GM19463 (cell line): Measurements from ENCODE around the gene TPO.
"Not testable (repeated sequence)": the region's sequence is repeated elsewhere in the genome, so short reads cannot be mapped to it uniquely, and the experiment has no call there.

ENCODE experiments used
- ATAC-seq: cut with Tn5 transposase; IDR thresholded peaks from one replicate; pipeline ENCODE4 v1.9.1; 2021; ENCODE audit warnings: mild to moderate bottlenecking, moderate library complexity; ENCODE audit not compliant: unreplicated experiment

The TPO gene

DNA sequence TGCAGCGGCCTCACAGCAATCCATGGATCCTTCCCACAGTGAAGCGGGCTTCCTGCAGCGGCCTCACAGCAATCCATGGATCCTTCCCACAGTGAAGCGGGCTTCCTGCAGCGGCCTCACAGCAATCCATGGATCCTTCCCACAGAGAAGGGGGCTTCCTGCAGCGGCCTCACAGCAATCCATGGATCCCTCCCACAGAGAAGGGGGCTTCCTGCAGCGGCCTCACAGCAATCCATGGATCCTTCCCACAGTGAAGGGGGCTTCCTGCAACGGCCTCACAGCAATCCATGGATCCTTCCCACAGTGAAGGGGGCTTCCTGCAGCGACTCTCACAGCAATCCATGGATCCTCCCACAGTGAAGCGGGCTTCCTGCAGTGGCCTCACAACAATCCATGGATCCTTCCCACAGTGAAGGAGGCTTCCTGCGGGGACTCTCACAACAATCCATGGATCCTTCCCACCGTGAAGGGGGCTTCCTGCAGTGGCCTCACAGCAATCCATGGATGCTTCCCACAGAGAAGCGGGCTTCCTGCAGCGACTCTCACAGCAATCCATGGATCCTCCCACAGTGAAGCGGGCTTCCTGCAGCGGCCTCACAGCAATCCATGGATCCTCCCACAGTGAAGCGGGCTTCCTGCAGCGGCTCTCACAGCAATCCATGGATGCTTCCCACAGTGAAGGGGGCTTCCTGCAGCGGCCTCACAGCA lies 168.1 kb downstream of the TPO start:
- not testable (repeated sequence) for ATAC-seq

DNA sequence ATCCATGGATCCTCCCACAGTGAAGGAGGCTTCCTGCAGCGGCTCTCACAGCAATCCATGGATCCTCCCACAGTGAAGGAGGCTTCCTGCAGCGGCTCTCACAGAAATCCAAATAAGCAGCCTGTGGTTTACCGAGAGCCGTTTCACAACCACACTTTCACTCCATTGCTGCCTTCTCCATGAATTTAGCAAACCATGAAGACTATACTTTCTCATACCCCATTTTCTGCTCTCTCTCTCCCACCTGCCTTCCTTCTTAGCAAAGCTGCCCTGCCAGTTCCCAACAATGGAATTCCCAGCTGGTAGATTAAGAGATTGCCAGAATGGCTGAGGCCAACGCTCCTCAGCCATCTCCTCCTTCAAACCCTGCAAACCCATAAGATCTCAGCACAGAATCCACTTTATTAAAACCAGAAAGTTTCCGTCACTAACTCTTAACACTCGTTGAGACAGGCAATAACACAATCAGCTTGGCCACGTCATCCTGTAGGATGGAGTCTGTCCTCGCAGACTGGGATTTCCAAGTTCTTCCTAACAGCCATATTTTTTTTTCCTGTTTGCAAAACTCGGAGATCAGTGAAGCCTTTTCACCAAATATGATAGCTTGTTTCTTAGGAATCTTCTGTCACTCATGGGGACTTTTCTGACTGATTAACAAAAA lies 168.8 kb downstream of the TPO start:
- ATAC-seq: no peak

DNA sequence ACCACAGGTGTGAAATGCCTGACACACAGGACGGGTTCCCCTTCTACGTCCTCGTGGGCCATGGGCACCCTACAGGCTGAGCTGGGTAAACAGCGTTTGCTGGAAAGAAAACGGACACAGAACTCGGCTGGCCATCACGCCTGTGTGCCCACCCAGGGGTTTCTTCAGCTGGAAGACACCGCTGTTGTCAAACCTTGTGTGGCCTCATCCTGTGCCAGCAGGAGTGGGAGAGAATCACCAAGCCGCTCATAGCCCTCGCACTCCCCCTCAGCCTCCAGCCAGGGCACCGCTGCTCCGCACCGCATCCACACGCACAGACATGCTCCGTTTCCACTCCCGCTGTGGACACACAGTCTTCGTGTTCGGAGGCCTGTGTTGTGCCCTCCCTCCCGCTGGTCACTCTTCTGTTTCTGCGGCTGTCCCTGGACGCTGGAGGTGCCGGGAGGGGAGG lies 169.7 kb downstream of the TPO start:
- no peak for ATAC-seq

DNA sequence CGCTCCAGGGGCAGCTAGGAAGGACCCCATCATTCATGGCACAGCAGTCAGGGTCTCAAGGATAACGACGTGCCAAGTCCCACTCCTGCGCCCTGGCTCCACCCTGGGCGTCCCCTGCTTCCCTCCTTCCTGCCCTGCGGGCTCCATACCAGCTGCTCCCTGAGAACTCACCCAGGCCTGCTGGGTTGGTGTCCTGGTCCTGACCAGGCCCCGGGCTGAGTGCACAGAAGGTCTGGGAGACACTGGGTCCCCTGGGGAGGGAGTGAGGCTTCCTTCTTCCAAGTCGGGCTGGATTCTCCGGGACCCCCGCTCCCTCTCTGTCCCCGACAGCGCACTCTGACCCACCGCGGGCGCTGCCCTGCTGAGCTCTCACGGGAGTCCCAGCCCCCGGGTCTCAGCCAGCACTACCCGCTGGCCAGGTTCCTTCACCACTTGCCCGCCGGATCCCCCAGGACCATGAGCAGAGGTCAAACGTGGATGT lies 170.8 kb downstream of the TPO start:
- no peak for ATAC-seq

DNA sequence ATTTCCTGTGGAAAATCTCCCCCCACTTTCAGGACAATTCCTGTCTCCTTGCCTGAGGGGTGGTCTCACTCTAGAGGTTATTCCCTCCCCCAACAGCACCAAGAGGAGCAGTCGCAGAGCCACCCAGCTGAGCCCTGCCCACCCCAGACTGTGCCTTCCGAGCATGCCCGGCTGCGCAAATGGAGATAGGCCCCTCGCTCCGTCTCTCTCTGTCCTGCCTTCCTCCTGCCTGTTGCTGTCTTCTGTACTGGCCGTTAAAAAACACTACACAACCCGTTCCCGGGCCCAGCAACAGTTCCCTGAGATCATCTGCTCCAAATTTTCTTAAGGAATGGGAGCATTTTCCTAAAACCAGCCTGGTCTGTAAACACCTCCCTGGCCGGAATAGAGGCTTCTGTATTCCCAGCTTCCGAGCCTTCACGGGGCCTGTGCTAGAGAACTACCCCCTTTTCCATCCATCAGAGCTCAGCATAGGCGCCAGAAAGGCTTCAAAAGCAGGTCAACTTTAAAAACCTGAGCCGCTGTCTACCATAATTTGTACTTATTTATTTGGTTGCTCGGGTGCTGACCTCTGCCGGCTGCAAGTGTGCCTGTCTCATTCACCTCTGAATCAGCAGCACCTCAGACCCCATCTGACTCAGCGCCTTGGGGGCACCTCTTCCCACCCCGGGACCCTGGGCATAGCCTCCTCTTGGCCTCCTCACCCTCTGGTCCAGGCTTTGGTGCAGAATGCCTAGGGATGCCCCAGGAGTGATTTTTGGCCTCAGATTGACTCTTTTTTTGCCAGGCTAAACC lies 171.6 kb downstream of the TPO start:
- ATAC-seq: no peak

DNA sequence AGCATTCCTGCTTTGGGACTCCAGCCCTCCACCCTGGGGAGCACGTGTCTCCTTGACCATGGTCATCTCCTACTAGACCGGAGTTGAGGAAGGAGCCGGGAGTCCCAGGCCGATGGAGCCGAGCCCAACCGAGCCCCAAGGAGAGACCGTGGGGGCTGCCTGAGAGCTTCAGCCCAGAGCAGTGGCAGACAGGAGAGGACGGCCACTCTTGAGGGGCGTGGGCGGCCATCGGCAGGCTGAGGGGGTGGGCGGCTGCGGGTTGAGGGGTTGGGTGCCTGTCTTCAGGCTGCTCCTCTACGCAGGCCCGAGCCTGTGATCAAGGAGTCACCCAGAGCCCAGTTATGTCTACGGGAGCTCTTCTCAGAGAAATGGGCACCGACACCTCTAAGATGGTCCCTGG lies 172.4 kb downstream of the TPO start:
- ATAC-seq: no peak

DNA sequence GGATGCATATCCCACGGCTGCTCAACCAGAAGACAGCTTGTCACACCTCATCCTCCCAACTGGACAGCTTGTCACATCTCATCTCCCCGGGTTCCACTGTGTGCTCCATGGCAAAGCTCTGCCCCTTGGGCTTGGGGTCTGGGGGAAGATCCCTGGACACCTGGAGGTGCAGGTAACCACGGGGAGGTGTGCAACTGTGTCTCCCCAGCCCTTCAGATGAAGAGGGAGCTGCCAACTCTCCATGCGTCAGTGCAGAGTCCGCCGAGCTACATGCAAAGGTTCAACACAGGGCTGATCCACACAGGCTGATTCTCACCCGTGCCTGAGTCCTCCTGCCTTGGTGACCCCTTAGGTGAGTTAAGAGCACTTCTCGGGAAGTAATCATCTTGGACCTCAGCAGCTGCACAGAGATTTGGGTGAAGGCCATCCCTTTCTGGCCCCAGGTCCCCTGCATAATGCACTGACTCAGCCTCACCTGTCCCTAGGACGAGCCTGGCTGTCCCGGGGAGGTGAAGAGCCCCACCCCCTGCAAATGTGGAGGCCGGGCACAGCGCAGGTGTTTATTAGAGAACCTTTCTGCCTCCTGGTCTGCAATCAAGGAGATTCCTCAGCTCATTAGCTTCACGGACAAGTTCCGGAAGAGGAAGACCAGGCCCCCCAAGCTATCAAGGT lies 173.1 kb downstream of the TPO start:
- no peak for ATAC-seq

DNA sequence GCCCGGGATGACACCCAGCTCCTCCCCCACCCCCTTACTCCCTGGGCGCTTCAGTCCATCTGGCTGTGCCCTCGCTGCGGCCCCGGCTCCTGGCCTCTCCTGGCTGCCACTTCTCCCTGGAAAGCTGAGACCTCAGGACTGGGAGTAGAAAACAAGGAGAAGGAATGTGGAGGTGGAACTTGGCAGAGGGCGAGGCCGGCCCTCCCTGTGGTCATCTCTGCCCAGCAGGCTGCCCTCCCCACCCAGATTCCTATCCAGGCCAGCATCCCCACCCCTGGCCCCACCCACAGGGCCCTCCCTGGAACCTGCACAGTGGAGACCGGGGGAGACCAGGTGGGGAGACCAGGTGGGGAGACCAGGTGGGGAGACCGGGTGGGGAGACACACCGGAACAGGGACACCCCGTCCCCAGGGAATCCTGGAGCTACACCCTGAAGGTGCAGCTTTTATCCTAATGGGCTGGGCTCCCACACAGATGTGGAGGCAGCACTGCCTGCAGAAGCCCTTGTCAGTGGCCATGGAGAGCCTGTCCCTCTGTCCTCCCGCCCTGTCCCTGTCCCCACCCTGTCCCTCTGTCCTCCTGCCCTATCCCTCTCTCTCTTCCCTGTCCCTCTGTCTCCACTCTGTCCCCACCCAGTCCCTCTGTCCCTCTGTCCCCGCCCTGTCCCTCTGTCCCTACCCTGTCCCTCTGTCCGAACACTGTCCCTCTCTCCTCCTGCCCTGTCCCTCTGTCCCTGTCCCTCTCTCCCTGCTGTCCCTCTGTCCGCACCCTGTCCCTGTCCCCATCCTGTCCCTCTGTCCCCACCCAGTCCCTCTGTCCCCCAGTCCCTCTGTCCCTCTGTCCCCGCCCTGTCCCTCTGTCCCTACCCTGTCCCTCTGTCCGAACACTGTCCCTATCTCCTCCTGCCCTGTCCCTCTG lies 173.9 kb downstream of the TPO start:
- ATAC-seq: no peak

DNA sequence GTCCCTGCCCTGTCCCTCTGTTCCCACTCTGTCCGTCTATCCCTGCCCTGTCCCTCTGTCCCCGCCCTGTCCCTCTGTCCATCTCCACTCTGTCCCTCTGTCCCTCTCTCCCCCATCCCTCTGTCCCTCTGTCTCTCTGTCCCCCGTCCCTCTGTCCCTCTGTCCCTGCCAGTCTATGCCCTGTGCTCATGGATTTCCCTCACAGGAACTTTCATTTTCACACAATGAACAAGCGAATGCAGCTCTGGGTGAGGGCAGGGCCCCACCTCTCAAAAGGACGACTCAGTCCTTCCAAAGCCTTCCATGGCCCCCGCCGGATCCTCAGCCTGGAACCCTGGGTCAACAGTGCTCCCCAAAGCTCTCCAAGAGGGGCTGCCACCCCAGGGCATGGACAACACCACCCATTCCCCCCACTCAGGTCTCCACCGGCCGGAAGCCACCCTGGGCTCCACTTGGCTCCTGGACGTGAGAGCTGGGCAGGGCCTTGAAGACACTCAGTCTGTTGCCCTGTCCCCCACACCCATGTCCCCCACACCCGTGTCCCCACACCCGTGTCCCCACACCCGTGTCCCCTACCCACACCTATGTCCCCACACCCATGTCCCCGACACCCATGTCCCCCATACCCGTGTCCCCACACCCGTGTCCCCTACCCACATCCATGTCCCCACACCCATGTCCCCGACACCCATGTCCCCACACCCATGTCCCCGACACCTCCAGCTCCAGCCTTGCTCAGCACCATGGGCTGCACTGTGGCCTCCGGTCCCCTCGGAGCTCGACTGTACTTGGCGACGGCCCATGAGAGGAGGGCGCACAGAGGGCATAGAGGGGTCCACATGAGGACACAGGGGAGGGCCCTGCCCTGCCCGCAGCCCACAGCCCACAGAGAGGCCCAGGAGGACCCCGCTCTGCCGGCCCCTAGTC lies 175.1 kb downstream of the TPO start:
- ATAC-seq: no peak

DNA sequence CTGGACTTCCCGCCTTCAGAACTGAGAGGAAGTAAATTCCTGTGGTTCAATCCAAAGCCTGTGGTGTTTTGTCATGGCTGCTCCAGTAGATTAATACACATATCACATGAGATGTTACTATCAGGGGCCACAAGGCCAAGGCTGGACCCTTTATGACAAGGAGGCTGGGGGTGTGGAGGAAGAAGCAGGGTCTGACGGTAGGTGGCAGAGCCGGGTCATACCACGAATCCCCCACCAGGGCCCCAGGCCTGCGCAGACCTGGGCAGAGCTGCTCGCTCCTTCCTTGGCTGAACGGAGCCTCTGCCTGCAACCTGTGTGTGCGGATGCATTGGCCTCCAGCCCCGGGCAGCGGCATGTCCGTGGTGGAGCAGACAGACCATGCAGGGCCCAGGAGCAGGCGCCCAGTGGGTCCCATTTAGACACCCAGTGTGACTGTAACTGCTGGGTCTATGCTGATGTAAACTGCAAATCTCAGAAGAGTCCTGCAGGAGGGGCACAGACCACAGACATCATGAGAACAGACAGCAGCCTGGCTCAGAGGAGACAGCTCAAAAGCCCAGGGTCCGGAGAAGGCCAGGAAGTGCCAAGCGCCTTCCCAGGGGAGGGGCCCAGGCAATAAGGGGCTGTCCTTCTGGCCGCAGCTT lies 175.8 kb downstream of the TPO start:
- ATAC-seq: no peak

DNA sequence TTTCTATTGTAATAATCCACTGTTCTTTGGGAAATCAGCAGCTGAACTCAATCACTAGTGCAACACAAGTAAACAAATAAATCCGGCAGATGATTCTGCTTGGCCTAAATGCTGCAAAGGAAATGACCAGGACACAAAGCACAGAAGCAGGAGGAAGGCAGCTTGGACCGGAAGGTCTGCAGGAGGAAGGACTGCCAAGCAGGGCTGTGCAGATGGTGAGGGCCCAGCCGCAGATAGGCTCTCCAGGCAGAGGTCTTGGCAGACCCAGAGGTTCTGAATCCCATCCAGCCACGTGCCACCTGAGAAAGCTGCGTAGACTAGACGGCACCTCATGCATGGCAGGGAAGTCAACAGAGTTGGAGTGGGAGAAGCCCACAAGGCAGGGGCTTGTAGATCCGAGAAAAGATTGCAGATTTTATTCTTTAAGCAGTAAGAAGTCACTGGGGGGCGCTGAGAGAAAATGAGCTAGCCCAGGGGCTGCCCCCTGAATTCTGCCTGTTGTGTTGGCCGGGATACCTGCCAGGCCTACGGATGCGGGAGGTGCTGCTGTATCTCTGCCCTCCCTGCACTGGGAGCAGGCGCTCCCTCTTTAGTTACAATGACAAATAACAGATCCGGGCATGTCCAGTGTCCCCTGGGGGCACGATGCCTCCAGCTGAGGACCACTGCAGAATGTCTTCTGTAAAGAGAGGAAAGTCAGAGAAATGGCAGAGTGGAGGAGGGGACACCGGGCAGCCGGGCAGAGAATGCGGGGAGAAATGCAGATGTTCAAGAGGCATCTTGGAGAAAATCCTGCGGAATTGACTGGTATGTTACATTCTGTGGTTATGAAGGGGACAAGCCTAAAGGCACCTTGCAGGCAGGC lies 177.6 kb downstream of the TPO start:
- ATAC-seq: no peak

DNA sequence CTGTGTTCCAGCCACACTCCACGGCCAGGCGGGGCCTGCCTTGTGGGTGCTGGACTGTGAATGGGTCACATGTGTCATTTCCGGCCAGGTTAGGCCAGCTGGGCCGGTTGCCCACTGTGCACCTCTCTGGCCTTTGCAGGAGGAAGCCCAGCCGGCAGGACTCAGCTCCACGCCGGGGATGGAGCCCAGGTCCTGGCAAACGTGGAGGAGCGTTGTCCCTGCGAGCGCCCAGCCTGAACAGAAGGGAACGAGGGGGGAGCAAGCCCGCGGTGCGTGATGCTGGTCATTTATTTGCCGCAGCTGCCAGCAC lies 178.2 kb downstream of the TPO start:
- ATAC-seq: no peak
